NB4 (cell line): ENCODE data around the gene OR6B1.

ENCODE experiments used
- MYC ChIP-seq: IDR thresholded peaks from 2 replicates; pipeline ENCODE4 v1.6.1; 2011; ENCODE audit warnings: low read depth, low read length
- POLR2A ChIP-seq: IDR thresholded peaks from 2 replicates; pipeline ENCODE4 v1.6.1; 2011; ENCODE audit warnings: mild to moderate bottlenecking; ENCODE audit not compliant: insufficient read length; ENCODE audit errors: extremely low read depth
- TF ChIP-seq, protein P1 (sequence below): IDR thresholded peaks from one replicate; pipeline ENCODE4 v1.5.1; 2012; ENCODE audit warnings: low read depth, low read length
- TF ChIP-seq, protein P2 (sequence below): IDR thresholded peaks from 2 replicates; pipeline ENCODE4 v1.6.1; 2011; ENCODE audit warnings: low read depth, low read length

DNA sequence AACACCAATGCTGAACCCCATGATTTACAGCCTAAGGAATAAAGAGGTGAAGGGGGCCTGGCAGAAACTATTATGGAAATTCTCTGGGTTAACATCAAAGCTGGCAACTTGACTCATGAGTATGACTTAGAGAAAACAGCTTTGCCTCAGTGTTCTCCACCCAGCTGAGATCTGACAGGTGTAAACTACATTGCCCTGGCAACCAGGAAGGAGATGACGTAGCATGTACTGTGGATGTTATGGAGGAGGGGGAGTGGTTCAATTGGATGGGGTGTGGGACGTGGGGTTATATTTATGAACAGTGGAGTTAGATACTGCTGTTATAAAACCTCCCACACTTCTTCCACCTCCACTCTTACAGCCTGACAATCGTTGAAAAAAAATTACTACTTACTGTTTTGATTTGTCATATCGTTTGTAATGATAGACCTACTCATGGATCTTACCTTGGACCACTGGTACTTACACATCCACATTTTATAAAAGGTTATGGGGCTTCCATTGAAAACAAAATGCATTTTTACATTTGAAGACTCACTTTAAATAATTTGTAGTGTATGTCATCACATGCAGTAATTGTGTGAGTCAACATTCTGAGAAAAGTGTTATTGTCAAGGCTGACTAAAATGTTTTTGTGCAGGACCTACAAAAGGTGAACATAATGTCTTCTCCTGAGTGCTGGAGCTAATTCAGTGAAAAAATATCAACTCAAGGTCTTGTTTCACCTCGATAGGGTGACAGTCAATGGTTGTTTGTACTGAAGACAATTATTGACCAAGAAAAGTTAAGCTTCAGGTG, 39.1 kb upstream of the OR6B1 start:
- TF ChIP-seq, protein P1, sequence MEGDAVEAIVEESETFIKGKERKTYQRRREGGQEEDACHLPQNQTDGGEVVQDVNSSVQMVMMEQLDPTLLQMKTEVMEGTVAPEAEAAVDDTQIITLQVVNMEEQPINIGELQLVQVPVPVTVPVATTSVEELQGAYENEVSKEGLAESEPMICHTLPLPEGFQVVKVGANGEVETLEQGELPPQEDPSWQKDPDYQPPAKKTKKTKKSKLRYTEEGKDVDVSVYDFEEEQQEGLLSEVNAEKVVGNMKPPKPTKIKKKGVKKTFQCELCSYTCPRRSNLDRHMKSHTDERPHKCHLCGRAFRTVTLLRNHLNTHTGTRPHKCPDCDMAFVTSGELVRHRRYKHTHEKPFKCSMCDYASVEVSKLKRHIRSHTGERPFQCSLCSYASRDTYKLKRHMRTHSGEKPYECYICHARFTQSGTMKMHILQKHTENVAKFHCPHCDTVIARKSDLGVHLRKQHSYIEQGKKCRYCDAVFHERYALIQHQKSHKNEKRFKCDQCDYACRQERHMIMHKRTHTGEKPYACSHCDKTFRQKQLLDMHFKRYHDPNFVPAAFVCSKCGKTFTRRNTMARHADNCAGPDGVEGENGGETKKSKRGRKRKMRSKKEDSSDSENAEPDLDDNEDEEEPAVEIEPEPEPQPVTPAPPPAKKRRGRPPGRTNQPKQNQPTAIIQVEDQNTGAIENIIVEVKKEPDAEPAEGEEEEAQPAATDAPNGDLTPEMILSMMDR: no peak
- TF ChIP-seq POLR2A (no peak), MYC (no peak)
- TF ChIP-seq, protein P2, sequence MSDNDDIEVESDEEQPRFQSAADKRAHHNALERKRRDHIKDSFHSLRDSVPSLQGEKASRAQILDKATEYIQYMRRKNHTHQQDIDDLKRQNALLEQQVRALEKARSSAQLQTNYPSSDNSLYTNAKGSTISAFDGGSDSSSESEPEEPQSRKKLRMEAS: no peak
